DMS153 treated with DMSO at 0.1 percent for 48 hours (cell line): ENCODE measurements around the gene AXIN1.
A peak's percentile ranks its signal among the peaks of the same experiment; 100 is the strongest.
"Not testable (repeated sequence)": the region's sequence is repeated elsewhere in the genome, so short reads cannot be mapped to it uniquely, and the experiment has no call there.

Experiments used
- DNase-seq: peaks from one replicate; lab custom pipeline; 2025; ENCODE audit not compliant: unreplicated experiment; lab: John Stamatoyannopoulos, UW

The AXIN1 gene

GRCh38 chr16:352547-353403, at the start of gene AXIN1:
Gene AXIN1 (minus strand): TSS chr16:352723. CDS start chr16:347025, 5,698 bp downstream.
- DNase-seq: peak; percentile 97

GRCh38 chr16:401468-402348, 49.2 kb upstream of the AXIN1 start, which contains the start of gene DECR2:
Gene DECR2 (plus strand): TSS chr16:401885. CDS start chr16:401964, 79 bp downstream.
- peak; percentile 85 for DNase-seq

- no peak for DNase-seq
These were observed 47.6 kb upstream of the AXIN1 start for GRCh38 chr16:400061-400591.

GRCh38 chr16:399340-400019, 47.0 kb upstream of the AXIN1 start:
- no peak for DNase-seq

- DNase-seq: no peak
These were observed 46.2 kb upstream of the AXIN1 start for GRCh38 chr16:398561-399339.

- DNase-seq: no peak
These were observed 45.3 kb upstream of the AXIN1 start for GRCh38 chr16:397736-398332.

GRCh38 chr16:397135-397661, 44.7 kb upstream of the AXIN1 start, which contains the start of gene NME4:
Gene NME4 (plus strand): TSS chr16:397199. CDS start chr16:397223, 24 bp downstream.
- no peak for DNase-seq

- no peak for DNase-seq
These were observed 44.1 kb upstream of the AXIN1 start for GRCh38 chr16:396605-397004.

- no peak for DNase-seq
These were observed 43.7 kb upstream of the AXIN1 start for GRCh38 chr16:396199-396598.

GRCh38 chr16:392450-393030, 40.0 kb upstream of the AXIN1 start:
- DNase-seq: no peak

GRCh38 chr16:391885-392335, 39.4 kb upstream of the AXIN1 start:
- no peak for DNase-seq

- no peak for DNase-seq
These were observed 36.8 kb upstream of the AXIN1 start for GRCh38 chr16:389352-389751.

- not testable (repeated sequence) for DNase-seq
These were observed 35.5 kb upstream of the AXIN1 start for GRCh38 chr16:387761-388666.

- no peak for DNase-seq
These were observed 34.2 kb upstream of the AXIN1 start for GRCh38 chr16:386641-387156.

- peak; percentile 65 for DNase-seq
These were observed 31.0 kb upstream of the AXIN1 start for GRCh38 chr16:383326-384051.

GRCh38 chr16:381789-382717, 29.5 kb upstream of the AXIN1 start, which contains the start of gene PGAP6:
Gene PGAP6 (minus strand): TSS chr16:381978. CDS start chr16:381821, 157 bp downstream.
- DNase-seq: peak; percentile 20
